ENCODE results near the gene WWOX.

WWOX gene

DNA sequence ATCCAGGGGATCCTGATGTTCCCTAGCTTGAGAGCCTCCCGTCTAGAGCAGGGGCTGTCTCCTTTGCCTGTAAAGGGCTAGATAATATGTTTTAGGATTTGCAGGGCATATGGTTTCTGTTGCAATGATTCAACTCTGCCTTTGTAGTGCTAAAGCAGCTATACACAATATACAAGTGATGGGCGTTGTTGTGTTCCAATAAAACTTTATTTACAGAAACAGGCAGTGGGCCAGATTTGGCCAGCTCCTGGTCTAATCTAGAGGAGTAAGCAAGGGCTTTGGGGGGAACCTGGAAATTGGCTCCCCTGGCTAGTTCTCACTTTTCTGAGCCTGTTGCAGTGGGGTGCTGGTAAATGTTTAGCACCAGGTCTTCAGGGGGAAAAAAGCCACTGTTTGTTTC, 13.8 kb downstream of the WWOX start:
- Histone ChIP-seq H3K27me3 (ENCODE audit: insufficient read depth, low read depth) (no peaks in the 10 kb centered on the region), H3K4me2 (no peak overlapping the region), H3K79me2 (ENCODE audit: insufficient read depth, low read depth) (no peaks in the 10 kb centered on the region), H3K4me3 (IDR thresholded peaks at IDR 0.05; ENCODE audit: insufficient read depth, low read depth, low read length) (no peak overlapping the region), H3K9ac (no peak overlapping the region), H3K27ac (no peak overlapping the region), H3K36me3 (ENCODE audit: insufficient read depth) (no peaks in the 10 kb centered on the region), H2AFZ (ENCODE audit: low read depth) (no peak overlapping the region), H3K4me1 (ENCODE audit: low read depth, poor library complexity, severe bottlenecking) (no peaks in the 10 kb centered on the region), H4K20me1 (ENCODE audit: insufficient read depth) (no peaks in the 10 kb centered on the region)
- TF ChIP-seq, protein P1, sequence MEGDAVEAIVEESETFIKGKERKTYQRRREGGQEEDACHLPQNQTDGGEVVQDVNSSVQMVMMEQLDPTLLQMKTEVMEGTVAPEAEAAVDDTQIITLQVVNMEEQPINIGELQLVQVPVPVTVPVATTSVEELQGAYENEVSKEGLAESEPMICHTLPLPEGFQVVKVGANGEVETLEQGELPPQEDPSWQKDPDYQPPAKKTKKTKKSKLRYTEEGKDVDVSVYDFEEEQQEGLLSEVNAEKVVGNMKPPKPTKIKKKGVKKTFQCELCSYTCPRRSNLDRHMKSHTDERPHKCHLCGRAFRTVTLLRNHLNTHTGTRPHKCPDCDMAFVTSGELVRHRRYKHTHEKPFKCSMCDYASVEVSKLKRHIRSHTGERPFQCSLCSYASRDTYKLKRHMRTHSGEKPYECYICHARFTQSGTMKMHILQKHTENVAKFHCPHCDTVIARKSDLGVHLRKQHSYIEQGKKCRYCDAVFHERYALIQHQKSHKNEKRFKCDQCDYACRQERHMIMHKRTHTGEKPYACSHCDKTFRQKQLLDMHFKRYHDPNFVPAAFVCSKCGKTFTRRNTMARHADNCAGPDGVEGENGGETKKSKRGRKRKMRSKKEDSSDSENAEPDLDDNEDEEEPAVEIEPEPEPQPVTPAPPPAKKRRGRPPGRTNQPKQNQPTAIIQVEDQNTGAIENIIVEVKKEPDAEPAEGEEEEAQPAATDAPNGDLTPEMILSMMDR (conservative IDR thresholded peaks at IDR 0.05; ENCODE audit: low read depth, low read length), result no peak

DNA sequence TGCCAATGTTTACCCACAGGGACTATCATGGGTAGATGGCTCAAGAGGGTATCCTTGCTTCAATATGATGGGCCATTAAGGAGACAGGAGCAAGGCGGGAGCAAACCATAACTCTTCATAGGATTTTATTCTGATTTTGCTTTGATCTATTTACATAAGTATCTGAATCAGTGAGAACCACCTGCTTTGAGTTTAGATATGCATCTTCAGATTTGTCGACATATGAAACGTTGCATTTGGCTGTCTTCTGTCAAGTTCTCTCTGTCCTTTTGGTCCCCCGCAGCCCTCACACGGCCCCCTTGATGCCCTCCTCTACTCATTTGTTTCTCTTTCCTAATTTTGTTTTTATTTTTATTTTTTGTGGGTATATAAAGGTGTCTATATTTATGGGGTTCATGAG, 16.2 kb downstream of the WWOX start:
- Histone ChIP-seq H3K9ac (no peak overlapping the region), H2AFZ (ENCODE audit: low read depth) (no peak overlapping the region), H3K4me3 (IDR thresholded peaks at IDR 0.05; ENCODE audit: insufficient read depth, low read depth, low read length) (no peak overlapping the region), H3K4me2 (no peak overlapping the region), H3K4me1 (ENCODE audit: low read depth, poor library complexity, severe bottlenecking) (no peaks in the 10 kb centered on the region), H3K27ac (no peak overlapping the region), H3K36me3 (ENCODE audit: insufficient read depth) (no peaks in the 10 kb centered on the region), H4K20me1 (ENCODE audit: insufficient read depth) (no peaks in the 10 kb centered on the region), H3K27me3 (ENCODE audit: insufficient read depth, low read depth) (no peaks in the 10 kb centered on the region), H3K79me2 (ENCODE audit: insufficient read depth, low read depth) (no peaks in the 10 kb centered on the region)
- TF ChIP-seq, protein P1 (conservative IDR thresholded peaks at IDR 0.05; ENCODE audit: low read depth, low read length), result no peak

DNA sequence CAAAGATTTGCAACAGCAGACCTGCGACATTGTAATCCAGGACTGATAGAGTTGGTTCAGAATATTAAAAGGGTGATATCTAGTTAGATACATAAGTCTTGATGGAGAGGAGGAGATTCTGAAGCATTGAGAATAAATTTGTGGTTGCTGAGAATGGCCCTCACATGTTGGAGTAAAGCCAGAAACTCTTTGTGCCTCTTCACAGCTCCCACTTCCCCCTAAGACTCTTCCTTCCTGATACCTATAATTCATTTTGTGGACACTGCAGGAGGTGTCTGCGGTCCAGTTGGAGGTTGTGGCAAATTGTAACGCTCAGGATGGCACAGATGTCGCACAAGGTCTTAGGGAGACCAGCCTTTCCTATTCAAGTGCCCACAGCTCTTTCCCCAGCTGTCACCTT, 17.5 kb downstream of the WWOX start:
- Histone ChIP-seq H3K9ac (no peak overlapping the region), H3K27ac (no peak overlapping the region), H3K4me3 (IDR thresholded peaks at IDR 0.05; ENCODE audit: insufficient read depth, low read depth, low read length) (no peak overlapping the region), H3K36me3 (ENCODE audit: insufficient read depth) (no peaks in the 10 kb centered on the region), H3K79me2 (ENCODE audit: insufficient read depth, low read depth) (no peaks in the 10 kb centered on the region), H3K4me1 (ENCODE audit: low read depth, poor library complexity, severe bottlenecking) (peaks cover 3% of the 10 kb centered on the region), H3K27me3 (ENCODE audit: insufficient read depth, low read depth) (no peaks in the 10 kb centered on the region), H2AFZ (ENCODE audit: low read depth) (no peak overlapping the region), H3K4me2 (no peak overlapping the region), H4K20me1 (ENCODE audit: insufficient read depth) (no peaks in the 10 kb centered on the region)
- TF ChIP-seq, protein P1 (conservative IDR thresholded peaks at IDR 0.05; ENCODE audit: low read depth, low read length), result no peak

DNA sequence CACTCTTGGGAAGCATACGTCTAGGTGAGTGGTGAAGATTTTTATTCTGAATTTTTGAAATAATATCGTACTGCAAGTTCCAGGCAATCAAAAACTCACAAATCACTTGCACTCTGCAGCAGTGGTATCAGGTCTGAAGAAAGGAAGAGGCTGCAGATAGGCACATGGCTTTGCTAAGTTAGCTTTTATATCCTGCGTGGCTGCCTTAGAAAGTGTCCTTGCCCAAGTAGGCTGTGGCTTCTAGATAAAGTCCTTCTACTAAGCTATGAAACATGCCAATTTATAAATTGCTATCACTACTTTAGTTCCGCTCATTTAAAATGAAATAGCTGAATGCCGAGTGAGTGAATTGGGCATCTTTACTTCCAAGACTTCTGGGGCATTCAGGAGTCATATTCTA, 17.9 kb downstream of the WWOX start:
- Histone ChIP-seq H3K79me2 (ENCODE audit: insufficient read depth, low read depth) (no peaks in the 10 kb centered on the region), H4K20me1 (ENCODE audit: insufficient read depth) (no peaks in the 10 kb centered on the region), H3K36me3 (ENCODE audit: insufficient read depth) (no peaks in the 10 kb centered on the region), H2AFZ (ENCODE audit: low read depth) (no peak overlapping the region), H3K4me1 (ENCODE audit: low read depth, poor library complexity, severe bottlenecking) (peaks cover 8% of the 10 kb centered on the region), H3K27me3 (ENCODE audit: insufficient read depth, low read depth) (no peaks in the 10 kb centered on the region), H3K9ac (no peak overlapping the region), H3K4me2 (no peak overlapping the region), H3K4me3 (IDR thresholded peaks at IDR 0.05; ENCODE audit: insufficient read depth, low read depth, low read length) (no peak overlapping the region), H3K27ac (no peak overlapping the region)
- TF ChIP-seq, protein P1 (conservative IDR thresholded peaks at IDR 0.05; ENCODE audit: low read depth, low read length), result no peak

All from KMS-11 (cell line).